PC-3 (cell line): ENCODE measurements around the gene GTF2H1. TPM values are rescaled to one million over a fixed set of nuclear protein-coding genes. Genes with fewer than 3 reads are reported as not detected.

Source experiments
- ATAC-seq: fragments of 200-7000 bp; cut with Tn5 transposase; 2 replicates; pipeline ENCODE4 v1.9.1; 2020; ENCODE audit warnings: mild to moderate bottlenecking, moderate library complexity
- BruUV-seq: library from RNA; stranded (reverse); fragments of 400-500 nt; replicated peaks from 2 replicates; lab custom pipeline; 2021; lab: Mats Ljungman, UMichigan
- CTCF ChIA-PET: fragments of 300-600 bp; sonication (Branson Sonifier 250); formaldehyde crosslinking; loops from one replicate; lab custom pipeline; 2022; ENCODE audit warnings: antibody characterized with exemption; lab: Charles Lee
- POLR2A ChIA-PET: fragments of 300-600 bp; sonication (Branson Sonifier 250); formaldehyde crosslinking; loops from one replicate; lab custom pipeline; 2022; ENCODE audit warnings: antibody characterized with exemption; ENCODE audit not compliant: unreplicated experiment; lab: Charles Lee
- DNase-seq: peaks from one replicate; pipeline ENCODE4 v3.0.0-alpha.2; 2015
- H2AFZ ChIP-seq: fragments of 300-600 bp; sonication (generic); 2 replicates; pipeline ENCODE4 v1.6.0; 2016; ENCODE audit warnings: antibody characterized with exemption, low read length
- H3F3A ChIP-seq: fragments of 300-600 bp; sonication (generic); one replicate; pipeline ENCODE4 v1.6.0; 2017; ENCODE audit warnings: antibody characterized with exemption, low read length, control low read depth, mild to moderate bottlenecking; ENCODE audit not compliant: unreplicated experiment
- H3K27ac ChIP-seq: fragments of 300-600 bp; sonication (generic); 2 replicates; pipeline ENCODE4 v1.5.1; 2016; ENCODE audit warnings: mild to moderate bottlenecking, low read length
- H3K27me3 ChIP-seq: fragments of 300-600 bp; sonication (generic); 2 replicates; pipeline ENCODE4 v1.6.1; 2016; ENCODE audit warnings: low read length, mixed read lengths
- H3K36me3 ChIP-seq: fragments of 300-600 bp; sonication (generic); 2 replicates; pipeline ENCODE4 v1.6.1; 2016; ENCODE audit warnings: low read depth, mixed run types, low read length, mixed read lengths
- H3K4me1 ChIP-seq: fragments of 300-600 bp; sonication (generic); 2 replicates; pipeline ENCODE4 v1.5.1; 2016; ENCODE audit warnings: low read length; ENCODE audit not compliant: insufficient read depth
- H3K4me2 ChIP-seq: fragments of 300-600 bp; sonication (generic); 2 replicates; pipeline ENCODE4 v1.6.0; 2016; ENCODE audit warnings: low read length
- H3K4me3 ChIP-seq: fragments of 300-600 bp; sonication (generic); 2 replicates; pipeline ENCODE4 v1.5.1; 2016; ENCODE audit warnings: mild to moderate bottlenecking, low read length, mixed read lengths
- H3K79me2 ChIP-seq: fragments of 300-600 bp; sonication (generic); 2 replicates; pipeline ENCODE4 v1.6.1; 2017; ENCODE audit warnings: low read length, mixed read lengths
- H3K9ac ChIP-seq: fragments of 300-600 bp; sonication (generic); 2 replicates; pipeline ENCODE4 v1.6.0; 2016; ENCODE audit warnings: mild to moderate bottlenecking, low read length
- H3K9me2 ChIP-seq: fragments of 300-600 bp; sonication (generic); replicated peaks from 2 replicates; pipeline ENCODE4 v1.6.1; 2016; ENCODE audit warnings: mixed run types, low read length, mixed read lengths
- H3K9me3 ChIP-seq: fragments of 300-600 bp; sonication (generic); 2 replicates; pipeline ENCODE4 v1.6.1; 2016; ENCODE audit warnings: low read length, mixed read lengths
- H4K20me1 ChIP-seq: fragments of 300-600 bp; sonication (generic); 2 replicates; pipeline ENCODE4 v1.6.1; 2016; ENCODE audit warnings: low read length, mixed read lengths
- CTCF ChIP-seq: fragments of 300-600 bp; sonication (generic); conservative IDR thresholded peaks from 2 replicates; pipeline ENCODE4 v1.5.1; 2017; ENCODE audit warnings: antibody characterized with exemption, low read depth, mild to moderate bottlenecking, low read length
- EZH2 ChIP-seq: fragments of 300-600 bp; sonication (generic); IDR thresholded peaks from one replicate; pipeline ENCODE4 v1.6.1; 2017; ENCODE audit warnings: antibody characterized with exemption, mild to moderate bottlenecking, low read length; ENCODE audit not compliant: unreplicated experiment
- EZH2phosphoT487 ChIP-seq: fragments of 300-600 bp; sonication (generic); IDR thresholded peaks from 2 replicates; pipeline ENCODE4 v1.6.1; 2018; ENCODE audit warnings: mild to moderate bottlenecking, antibody characterized with exemption, low read length, borderline replicate concordance
- intact Hi-C: fragments of 100-400 bp; cut with micrococcal nuclease; formaldehyde crosslinking; loops from 2 replicates; pipeline ENCODE4 v1.9.0; 2023
- total RNA-seq: library from RNA; depleted of rRNA; stranded (reverse); fragments of >200 nt; gene quantifications from 2 replicates; pipeline ENCODE4 v1.2.3, GENCODE V29; 2014

The GTF2H1 gene
- total RNA-seq, 1 experiment from 2014 or later: 32.7 TPM

GRCh38 chr11:18379201-18379600 is 56.8 kb downstream of the GTF2H1 start:
- POLR2A ChIA-PET: no interaction called here
- Histone ChIP-seq H3K9me2 (no peaks in the 10 kb centered on the region), H3K9ac (no peak overlapping the region), H3K4me1 (peaks cover 16% of the 10 kb centered on the region), H3K9me3 (no peaks in the 10 kb centered on the region), H3F3A (no peaks in the 10 kb centered on the region), H3K4me2 (no peak overlapping the region), H3K27me3 (no peaks in the 10 kb centered on the region), H3K36me3 (no peaks in the 10 kb centered on the region), H3K27ac (no peak overlapping the region), H4K20me1 (no peaks in the 10 kb centered on the region), H3K4me3 (no peak overlapping the region), H3K79me2 (no peaks in the 10 kb centered on the region), H2AFZ (no peak overlapping the region)
- TF ChIP-seq EZH2phosphoT487: no peak
- no peak for TF ChIP-seq EZH2
- TF ChIP-seq CTCF: no peak
- intact Hi-C loops: no loop called here
- no peak for DNase-seq
- BruUV-seq: no TSS peak
- CTCF ChIA-PET: no interaction called here
- no peak for ATAC-seq

- Histone ChIP-seq H3K79me2 (no peaks in the 10 kb centered on the region), H3K36me3 (no peaks in the 10 kb centered on the region), H2AFZ (peak overlapping the region; percentile 68), H3K4me2 (peak overlapping the region; percentile 82), H3F3A (peaks cover 3% of the 10 kb centered on the region), H3K9me2 (no peaks in the 10 kb centered on the region), H3K4me3 (peak overlapping the region; percentile 50), H4K20me1 (no peaks in the 10 kb centered on the region), H3K27me3 (no peaks in the 10 kb centered on the region), H3K27ac (peak overlapping the region; percentile 99), H3K4me1 (peaks cover 22% of the 10 kb centered on the region), H3K9me3 (no peaks in the 10 kb centered on the region), H3K9ac (peak overlapping the region; percentile 85)
- ATAC-seq (peak; percentile 91), DNase-seq (peak; percentile 96)
- TF ChIP-seq EZH2 (no peak), EZH2phosphoT487 (no peak), CTCF (no peak)
- BruUV-seq: no TSS peak
- ChIA-PET CTCF (interaction anchor here (0.7 to 2.2 kb wide), 2 partner anchors 13 to 180 kb away, joined by 3 to 5 read pairs; no protein-coding TSS in a partner anchor), POLR2A (interaction anchor here (0.6 to 1.9 kb wide), 5 partner anchors 11 to 1379 kb away, joined by 3 to 28 read pairs (median 6); partner anchors contain the start of genes HPS5 and LDHA)
- intact Hi-C loops: loop anchor here (1.0 to 10.0 kb wide), 3 partner anchors 11 to 399 kb away; partner anchors contain the start of genes GTF2H1, HPS5 and LDHA
Measured at GRCh38 chr11:18383388-18384156, 61.2 kb downstream of the GTF2H1 start.
